Measurements from ENCODE around the gene SLC52A3.
"Not testable (repeated sequence)": the region's sequence is repeated elsewhere in the genome, so short reads cannot be mapped to it uniquely, and the experiment has no call there.

SLC52A3 gene

GRCh38 chr20:730005-730404 lies 38.3 kb downstream of the SLC52A3 start:
- in situ Hi-C loops (cut with MboI; ENCODE audit: low sequenced_read_pairs) = no loop called here

- in situ Hi-C loops (cut with MboI; ENCODE audit: low sequenced_read_pairs) = no loop called here
Observed at GRCh38 chr20:728256-728944, 39.9 kb downstream of the SLC52A3 start.

- in situ Hi-C loops (cut with MboI; ENCODE audit: low sequenced_read_pairs) = no loop called here
Observed at GRCh38 chr20:726160-726559, 42.1 kb downstream of the SLC52A3 start.

- in situ Hi-C loops (cut with MboI; ENCODE audit: low sequenced_read_pairs) = no loop called here
Observed at GRCh38 chr20:725491-725890, 42.8 kb downstream of the SLC52A3 start.

GRCh38 chr20:724797-725196 lies 43.5 kb downstream of the SLC52A3 start:
- in situ Hi-C loops (cut with MboI; ENCODE audit: low sequenced_read_pairs) = not testable (repeated sequence)

- in situ Hi-C loops (cut with MboI; ENCODE audit: low sequenced_read_pairs) = no loop called here
Observed at GRCh38 chr20:723756-724155, 44.5 kb downstream of the SLC52A3 start.

- in situ Hi-C loops (cut with MboI; ENCODE audit: low sequenced_read_pairs) = no loop called here
Observed at GRCh38 chr20:722822-723644, 45.3 kb downstream of the SLC52A3 start.

- in situ Hi-C loops (cut with MboI; ENCODE audit: low sequenced_read_pairs) = no loop called here
Observed at GRCh38 chr20:721876-722275, 46.4 kb downstream of the SLC52A3 start.

- in situ Hi-C loops (cut with MboI; ENCODE audit: low sequenced_read_pairs) = no loop called here
Observed at GRCh38 chr20:719816-720215, 48.5 kb downstream of the SLC52A3 start.

GRCh38 chr20:719068-719467 lies 49.2 kb downstream of the SLC52A3 start:
- in situ Hi-C loops (cut with MboI; ENCODE audit: low sequenced_read_pairs) = no loop called here

GRCh38 chr20:717832-718231 lies 50.5 kb downstream of the SLC52A3 start:
- in situ Hi-C loops (cut with MboI; ENCODE audit: low sequenced_read_pairs) = no loop called here

GRCh38 chr20:717271-717670 lies 51.0 kb downstream of the SLC52A3 start:
- in situ Hi-C loops (cut with MboI; ENCODE audit: low sequenced_read_pairs) = no loop called here

GRCh38 chr20:714453-714852 lies 53.8 kb downstream of the SLC52A3 start:
- in situ Hi-C loops (cut with MboI; ENCODE audit: low sequenced_read_pairs) = no loop called here

GRCh38 chr20:711576-711975 lies 56.7 kb downstream of the SLC52A3 start:
- in situ Hi-C loops (cut with MboI; ENCODE audit: low sequenced_read_pairs) = no loop called here

GRCh38 chr20:710780-711450 lies 57.4 kb downstream of the SLC52A3 start:
- in situ Hi-C loops (cut with MboI; ENCODE audit: low sequenced_read_pairs) = no loop called here

Measured in hTERT RPE-1 (cell line).